HFFc6 (cell line): Measurements from ENCODE around the gene SLC22A4. TPM values are rescaled to one million over a fixed set of nuclear protein-coding genes. Genes with fewer than 3 reads are reported as not detected.

ENCODE experiments used
- DNase-seq: peaks from one replicate; pipeline ENCODE4 v3.0.0-alpha.2; 2018
- H3K27ac Mint-ChIP-seq: 2 replicates; pipeline ENCODE4 v1.8.0; 2020; ENCODE audit warnings: mild to moderate bottlenecking, mixed read lengths
- H3K27me3 Mint-ChIP-seq: 2 replicates; pipeline ENCODE4 v1.8.0; 2021; ENCODE audit warnings: mild to moderate bottlenecking, moderate library complexity, mixed read lengths; ENCODE audit not compliant: insufficient read depth
- H3K36me3 Mint-ChIP-seq: 2 replicates; pipeline ENCODE4 v1.8.0; 2021; ENCODE audit warnings: low read depth, mixed read lengths
- H3K4me1 Mint-ChIP-seq: 2 replicates; pipeline ENCODE4 v1.8.0; 2020; ENCODE audit warnings: low read depth, mixed read lengths
- H3K4me3 Mint-ChIP-seq: 2 replicates; pipeline ENCODE4 v1.8.0; 2020; ENCODE audit warnings: mild to moderate bottlenecking, moderate library complexity, mixed read lengths
- H3K9me3 Mint-ChIP-seq: 2 replicates; pipeline ENCODE4 v1.8.0; 2020; ENCODE audit warnings: mild to moderate bottlenecking, mixed read lengths
- CTCF ChIP-seq: fragments of 200-600 bp; sonication (generic); IDR thresholded peaks from 2 replicates; pipeline ENCODE4 v1.5.0; 2021; ENCODE audit warnings: antibody characterized with exemption, mild to moderate bottlenecking
- total RNA-seq, 6 experiments: library from RNA; stranded (reverse); fragmentation: NEBNext Ultra II Directional; extraction: Animal tissue kit (Norgen Biotek cat#: 25700); gene quantifications; 2 replicates in 1 of 6; 3 replicates in 5 of 6; pipeline ENCODE4 v1.2.3, GENCODE V29; 2021

The SLC22A4 gene
- total RNA-seq, 6 experiments from 2014 or later = 10.8 to 12.6 (median 11.4) TPM

- no peaks in the 10 kb centered on the region for H3K36me3 Mint-ChIP-seq
- DNase-seq = no peak
- no peak for TF ChIP-seq CTCF
- no peaks in the 10 kb centered on the region for H3K9me3 Mint-ChIP-seq
- peak within 1 kb of the TSS; percentile 78 for H3K27ac Mint-ChIP-seq
- H3K27me3 Mint-ChIP-seq = peaks cover 7% of the 10 kb centered on the region
- H3K4me1 Mint-ChIP-seq = peaks cover 41% of the 10 kb centered on the region
- H3K4me3 Mint-ChIP-seq = peak within 1 kb of the TSS; percentile 58
These were observed 36.8 kb upstream of the SLC22A4 start, which contains the start of gene PDLIM4 for GRCh38 chr5:132257131-132258101. TSS of gene PDLIM4 (plus strand) at chr5:132257696. CDS start at chr5:132257735, 39 bp downstream.

- DNase-seq = no peak
- H3K9me3 Mint-ChIP-seq = no peaks in the 10 kb centered on the region
- peaks cover 7% of the 10 kb centered on the region for H3K27me3 Mint-ChIP-seq
- no peak for TF ChIP-seq CTCF
- no peaks in the 10 kb centered on the region for H3K36me3 Mint-ChIP-seq
- H3K4me1 Mint-ChIP-seq = peaks cover 50% of the 10 kb centered on the region
- H3K27ac Mint-ChIP-seq = peak overlapping the region; percentile 78
- peak overlapping the region; percentile 58 for H3K4me3 Mint-ChIP-seq
These were observed 35.8 kb upstream of the SLC22A4 start for GRCh38 chr5:132258102-132259068.

- no peaks in the 10 kb centered on the region for H3K36me3 Mint-ChIP-seq
- peak; percentile 90 for DNase-seq
- peaks cover 5% of the 10 kb centered on the region for H3K27me3 Mint-ChIP-seq
- H3K4me1 Mint-ChIP-seq = peaks cover 59% of the 10 kb centered on the region
- H3K27ac Mint-ChIP-seq = peak overlapping the region; percentile 78
- peak overlapping the region; percentile 58 for H3K4me3 Mint-ChIP-seq
- TF ChIP-seq CTCF = no peak
- H3K9me3 Mint-ChIP-seq = no peaks in the 10 kb centered on the region
These were observed 34.9 kb upstream of the SLC22A4 start for GRCh38 chr5:132259069-132259851.

- Mint-ChIP-seq H3K4me1 (peaks cover 67% of the 10 kb centered on the region), H3K4me3 (peak overlapping the region; percentile 23; the same call in 1 of the 2 replicates), H3K27ac (peak overlapping the region; percentile 78), H3K9me3 (no peaks in the 10 kb centered on the region), H3K27me3 (no peaks in the 10 kb centered on the region; the same call in 1 of the 2 replicates), H3K36me3 (no peaks in the 10 kb centered on the region)
- DNase-seq = no peak
- TF ChIP-seq CTCF = no peak
These were observed 34.1 kb upstream of the SLC22A4 start for GRCh38 chr5:132260051-132260450.
